Breast epithelium (tissue), 3 donors: ENCODE results near the gene LSS.

Experiments used
- CTCF ChIP-seq, 3 donors: fragments of 450-650 bp; IDR thresholded peaks; one replicate each; pipeline ENCODE4 v1.5.1; 2016 to 2017; ENCODE audit warnings: antibody characterized with exemption in 3 of 3, mild to moderate bottlenecking in 3 of 3, moderate library complexity in 3 of 3
- POLR2AphosphoS5 ChIP-seq, 3 donors: sonication (generic); formaldehyde crosslinking; IDR thresholded peaks; one replicate each; pipeline ENCODE4 v1.6.1; 2017; ENCODE audit warnings: antibody characterized with exemption in 3 of 3

GRCh38 chr21:46171585-46171984, 57.0 kb downstream of the LSS start:
- no peak for TF ChIP-seq CTCF (IDR thresholded peaks at IDR 0.05)
- TF ChIP-seq POLR2AphosphoS5 (IDR thresholded peaks at IDR 0.05): no peak
